ENCODE results near the gene SOCS4. TPM values are rescaled to one million over a fixed set of nuclear protein-coding genes. Genes with fewer than 3 reads are reported as not detected.

The SOCS4 gene
- total RNA-seq, 2 donors from 2014 or later = 17.5 to 36.5 TPM

- no peaks in the 10 kb centered on the region for H3K4me1 Mint-ChIP-seq
- no peaks in the 10 kb centered on the region for H3K27me3 Mint-ChIP-seq
- H3K4me3 Mint-ChIP-seq = no peak overlapping the region
- H3K27ac Mint-ChIP-seq = peak overlapping the region; percentile 28
- ATAC-seq (replicated peaks) = peak; percentile 69
- H3K9me3 Mint-ChIP-seq = no peaks in the 10 kb centered on the region
- H3K36me3 Mint-ChIP-seq (ENCODE audit: low read depth) = peaks cover 79% of the 10 kb centered on the region
Observed at GRCh38 chr14:55038708-55039107, 11.7 kb downstream of the SOCS4 start.

- peaks cover 50% of the 10 kb centered on the region for H3K36me3 Mint-ChIP-seq (ENCODE audit: low read depth)
- no peak overlapping the region for H3K27ac Mint-ChIP-seq
- ATAC-seq (replicated peaks) = no peak
- H3K27me3 Mint-ChIP-seq = no peaks in the 10 kb centered on the region
- H3K9me3 Mint-ChIP-seq = no peaks in the 10 kb centered on the region
- no peaks in the 10 kb centered on the region for H3K4me1 Mint-ChIP-seq
- no peak overlapping the region for H3K4me3 Mint-ChIP-seq
Observed at GRCh38 chr14:55043528-55043927, 16.5 kb downstream of the SOCS4 start.

- H3K4me3 Mint-ChIP-seq = no peak overlapping the region
- no peaks in the 10 kb centered on the region for H3K4me1 Mint-ChIP-seq
- ATAC-seq (replicated peaks) = no peak
- peaks cover 34% of the 10 kb centered on the region for H3K36me3 Mint-ChIP-seq (ENCODE audit: low read depth)
- no peaks in the 10 kb centered on the region for H3K27me3 Mint-ChIP-seq
- peak overlapping the region; percentile 14 for H3K27ac Mint-ChIP-seq
- H3K9me3 Mint-ChIP-seq = no peaks in the 10 kb centered on the region
Observed at GRCh38 chr14:55045087-55045486, 18.1 kb downstream of the SOCS4 start.

GRCh38 chr14:55047301-55048053, 20.4 kb downstream of the SOCS4 start:
- H3K4me3 Mint-ChIP-seq = no peak overlapping the region
- H3K27ac Mint-ChIP-seq = no peak overlapping the region

GRCh38 chr14:55048900-55049436, 21.9 kb downstream of the SOCS4 start:
- ATAC-seq (replicated peaks) = no peak
- H3K27ac Mint-ChIP-seq = no peak overlapping the region
- H3K9me3 Mint-ChIP-seq = no peaks in the 10 kb centered on the region
- H3K4me1 Mint-ChIP-seq = peaks cover 10% of the 10 kb centered on the region
- H3K36me3 Mint-ChIP-seq (ENCODE audit: low read depth) = peaks cover 33% of the 10 kb centered on the region
- H3K27me3 Mint-ChIP-seq = no peaks in the 10 kb centered on the region
- H3K4me3 Mint-ChIP-seq = no peak overlapping the region

More at GRCh38 chr14:55047301-55048053, 20.4 kb downstream of the SOCS4 start:
- Mint-ChIP-seq H3K9me3 (no peaks in the 10 kb centered on the region), H3K27me3 (no peaks in the 10 kb centered on the region), H3K36me3 (ENCODE audit: low read depth) (peaks cover 33% of the 10 kb centered on the region), H3K4me1 (no peaks in the 10 kb centered on the region)
- no peak for ATAC-seq (replicated peaks)

- no peaks in the 10 kb centered on the region for H3K9me3 Mint-ChIP-seq
- H3K36me3 Mint-ChIP-seq (ENCODE audit: low read depth) = peaks cover 42% of the 10 kb centered on the region
- H3K27me3 Mint-ChIP-seq = no peaks in the 10 kb centered on the region
- H3K4me1 Mint-ChIP-seq = peaks cover 14% of the 10 kb centered on the region
- H3K27ac Mint-ChIP-seq = peak overlapping the region; percentile 97
- ATAC-seq (replicated peaks) = peak; percentile 30
- peak overlapping the region; percentile 94 for H3K4me3 Mint-ChIP-seq
Observed at GRCh38 chr14:55051165-55051422, 24.1 kb downstream of the SOCS4 start.

- peaks cover 48% of the 10 kb centered on the region for H3K36me3 Mint-ChIP-seq (ENCODE audit: low read depth)
- ATAC-seq (replicated peaks) = peak; percentile 86
- no peaks in the 10 kb centered on the region for H3K27me3 Mint-ChIP-seq
- H3K4me3 Mint-ChIP-seq = peak within 1 kb of the TSS; percentile 94
- peak within 1 kb of the TSS; percentile 97 for H3K27ac Mint-ChIP-seq
- H3K4me1 Mint-ChIP-seq = peaks cover 14% of the 10 kb centered on the region
- H3K9me3 Mint-ChIP-seq = no peaks in the 10 kb centered on the region
Observed at GRCh38 chr14:55051423-55052268, 24.6 kb downstream of the SOCS4 start, which contains the start of gene MAPK1IP1L. TSS of gene MAPK1IP1L (plus strand) at chr14:55051647. CDS start at chr14:55061684, 10,037 bp downstream.

GRCh38 chr14:55052269-55052930, 25.4 kb downstream of the SOCS4 start:
- Mint-ChIP-seq H3K27ac (peak overlapping the region; percentile 97), H3K4me3 (peak overlapping the region; percentile 94), H3K27me3 (no peaks in the 10 kb centered on the region), H3K4me1 (peaks cover 14% of the 10 kb centered on the region), H3K9me3 (no peaks in the 10 kb centered on the region), H3K36me3 (ENCODE audit: low read depth) (peaks cover 55% of the 10 kb centered on the region)
- peak; percentile 55 for ATAC-seq (replicated peaks)

GRCh38 chr14:55053018-55053417, 26.0 kb downstream of the SOCS4 start:
- ATAC-seq (replicated peaks) = no peak
- Mint-ChIP-seq H3K36me3 (ENCODE audit: low read depth) (peaks cover 61% of the 10 kb centered on the region), H3K9me3 (no peaks in the 10 kb centered on the region), H3K4me1 (peaks cover 15% of the 10 kb centered on the region), H3K4me3 (peak overlapping the region; percentile 94), H3K27ac (peak overlapping the region; percentile 97), H3K27me3 (no peaks in the 10 kb centered on the region)

- peaks cover 65% of the 10 kb centered on the region for H3K36me3 Mint-ChIP-seq (ENCODE audit: low read depth)
- peak overlapping the region; percentile 97 for H3K27ac Mint-ChIP-seq
- peaks cover 19% of the 10 kb centered on the region for H3K4me1 Mint-ChIP-seq
- no peaks in the 10 kb centered on the region for H3K27me3 Mint-ChIP-seq
- H3K9me3 Mint-ChIP-seq = no peaks in the 10 kb centered on the region
- peak overlapping the region; percentile 94 for H3K4me3 Mint-ChIP-seq
- no peak for ATAC-seq (replicated peaks)
Observed at GRCh38 chr14:55053500-55053899, 26.5 kb downstream of the SOCS4 start.

GRCh38 chr14:55054098-55054497, 27.1 kb downstream of the SOCS4 start:
- H3K27me3 Mint-ChIP-seq = no peaks in the 10 kb centered on the region
- ATAC-seq (replicated peaks) = no peak
- H3K4me3 Mint-ChIP-seq = peak overlapping the region; percentile 94
- H3K9me3 Mint-ChIP-seq = no peaks in the 10 kb centered on the region
- peaks cover 67% of the 10 kb centered on the region for H3K36me3 Mint-ChIP-seq (ENCODE audit: low read depth)
- H3K27ac Mint-ChIP-seq = peak overlapping the region; percentile 97
- peaks cover 19% of the 10 kb centered on the region for H3K4me1 Mint-ChIP-seq

GRCh38 chr14:55057919-55058318, 30.9 kb downstream of the SOCS4 start:
- Mint-ChIP-seq H3K4me1 (peaks cover 28% of the 10 kb centered on the region), H3K27me3 (no peaks in the 10 kb centered on the region), H3K36me3 (ENCODE audit: low read depth) (peaks cover 95% of the 10 kb centered on the region), H3K4me3 (no peak overlapping the region), H3K9me3 (no peaks in the 10 kb centered on the region), H3K27ac (no peak overlapping the region)
- ATAC-seq (replicated peaks) = no peak

GRCh38 chr14:55059333-55059732, 32.3 kb downstream of the SOCS4 start:
- no peaks in the 10 kb centered on the region for H3K9me3 Mint-ChIP-seq
- no peak for ATAC-seq (replicated peaks)
- peaks cover 95% of the 10 kb centered on the region for H3K36me3 Mint-ChIP-seq (ENCODE audit: low read depth)
- no peak overlapping the region for H3K27ac Mint-ChIP-seq
- H3K4me3 Mint-ChIP-seq = no peak overlapping the region
- H3K27me3 Mint-ChIP-seq = no peaks in the 10 kb centered on the region
- H3K4me1 Mint-ChIP-seq = peaks cover 21% of the 10 kb centered on the region
